ENCODE data around the gene SMYD3.

DNA sequence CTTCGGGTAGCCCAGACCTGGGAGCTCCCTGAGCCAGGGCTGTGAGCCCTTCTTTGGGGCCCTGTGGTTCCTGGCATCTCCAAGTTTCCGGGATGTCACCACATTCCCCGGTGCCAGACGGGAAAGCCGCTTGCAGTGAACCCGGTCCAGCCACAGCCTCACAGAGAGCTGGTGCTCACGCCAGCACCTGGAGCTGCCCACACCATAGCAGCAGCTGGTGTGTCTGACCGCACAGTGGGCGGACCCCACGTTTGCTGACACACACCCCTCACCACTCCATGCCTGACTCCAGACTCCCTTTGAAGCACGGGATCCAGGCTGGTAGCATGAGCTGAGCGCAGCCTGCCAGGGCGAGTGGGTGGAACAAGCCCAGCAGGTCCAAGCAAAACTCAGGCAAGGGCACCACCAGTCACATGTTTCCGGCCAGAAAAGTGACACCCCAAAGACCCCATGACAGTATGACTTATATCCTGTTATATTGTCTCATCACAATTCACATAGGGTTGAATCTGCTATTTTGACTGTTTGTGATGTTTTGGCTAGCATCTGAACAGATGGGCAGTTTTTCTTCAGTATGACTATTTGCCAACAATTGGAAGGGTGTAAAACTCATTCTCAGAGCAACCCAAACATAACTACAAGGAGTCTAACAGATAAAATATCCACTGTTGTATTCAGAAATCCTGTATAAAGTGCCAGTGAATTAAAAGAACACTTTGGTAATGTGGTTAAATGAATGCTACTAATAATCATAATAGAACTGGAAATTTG lies 285.4 kb downstream of the SMYD3 start:
- TF ChIP-seq POLR2AphosphoS5 (IDR thresholded peaks at IDR 0.05; ENCODE audit: insufficient read depth, low read depth, low read length), result no peak
- TF ChIP-seq, protein P1, sequence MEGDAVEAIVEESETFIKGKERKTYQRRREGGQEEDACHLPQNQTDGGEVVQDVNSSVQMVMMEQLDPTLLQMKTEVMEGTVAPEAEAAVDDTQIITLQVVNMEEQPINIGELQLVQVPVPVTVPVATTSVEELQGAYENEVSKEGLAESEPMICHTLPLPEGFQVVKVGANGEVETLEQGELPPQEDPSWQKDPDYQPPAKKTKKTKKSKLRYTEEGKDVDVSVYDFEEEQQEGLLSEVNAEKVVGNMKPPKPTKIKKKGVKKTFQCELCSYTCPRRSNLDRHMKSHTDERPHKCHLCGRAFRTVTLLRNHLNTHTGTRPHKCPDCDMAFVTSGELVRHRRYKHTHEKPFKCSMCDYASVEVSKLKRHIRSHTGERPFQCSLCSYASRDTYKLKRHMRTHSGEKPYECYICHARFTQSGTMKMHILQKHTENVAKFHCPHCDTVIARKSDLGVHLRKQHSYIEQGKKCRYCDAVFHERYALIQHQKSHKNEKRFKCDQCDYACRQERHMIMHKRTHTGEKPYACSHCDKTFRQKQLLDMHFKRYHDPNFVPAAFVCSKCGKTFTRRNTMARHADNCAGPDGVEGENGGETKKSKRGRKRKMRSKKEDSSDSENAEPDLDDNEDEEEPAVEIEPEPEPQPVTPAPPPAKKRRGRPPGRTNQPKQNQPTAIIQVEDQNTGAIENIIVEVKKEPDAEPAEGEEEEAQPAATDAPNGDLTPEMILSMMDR (IDR thresholded peaks at IDR 0.05; ENCODE audit: extremely low read depth in 1 of 2, insufficient read depth in 1 of 2, low read depth in 1 of 2, low read length in 2 of 2), result no peak
- TF ChIP-seq GATA2 (IDR thresholded peaks at IDR 0.05; ENCODE audit: insufficient read depth, insufficient read length, low read depth, low read length), result no peak
- TF ChIP-seq MAX (IDR thresholded peaks at IDR 0.05; ENCODE audit: insufficient read depth, insufficient read length), result no peak
- TF ChIP-seq EZH2 (IDR thresholded peaks at IDR 0.05; ENCODE audit: borderline replicate concordance, low read depth, low read length, severe bottlenecking), result no peak
- TF ChIP-seq POLR2A (IDR thresholded peaks at IDR 0.05; ENCODE audit: low read depth, low read length), result no peak
- TF ChIP-seq JUN (IDR thresholded peaks at IDR 0.05; ENCODE audit: borderline replicate concordance, insufficient read depth, insufficient read length, low read depth), result no peak
- TF ChIP-seq MYC (IDR thresholded peaks at IDR 0.05; ENCODE audit: low read depth, low read length), result no peak
